MM.1S (cell line): ENCODE results near the gene DAAM1.

ENCODE experiments used
- EZH2 ChIP-seq: fragments of 300-600 bp; sonication (generic); optimal IDR thresholded peaks from 2 replicates; pipeline ENCODE3; 2017; ENCODE audit warnings: low read depth, mild to moderate bottlenecking, antibody characterized with exemption, low read length, mixed read lengths
- EZH2phosphoT487 ChIP-seq: fragments of 300-600 bp; sonication (generic); IDR thresholded peaks from 2 replicates; pipeline ENCODE4 v1.6.1; 2018; ENCODE audit warnings: antibody characterized with exemption, low read length
- TF ChIP-seq, protein P1 (sequence below): fragments of 300-600 bp; sonication (generic); IDR thresholded peaks from 2 replicates; pipeline ENCODE4 v1.5.1; 2016; ENCODE audit warnings: antibody characterized with exemption, low read length, mixed read lengths

DNA sequence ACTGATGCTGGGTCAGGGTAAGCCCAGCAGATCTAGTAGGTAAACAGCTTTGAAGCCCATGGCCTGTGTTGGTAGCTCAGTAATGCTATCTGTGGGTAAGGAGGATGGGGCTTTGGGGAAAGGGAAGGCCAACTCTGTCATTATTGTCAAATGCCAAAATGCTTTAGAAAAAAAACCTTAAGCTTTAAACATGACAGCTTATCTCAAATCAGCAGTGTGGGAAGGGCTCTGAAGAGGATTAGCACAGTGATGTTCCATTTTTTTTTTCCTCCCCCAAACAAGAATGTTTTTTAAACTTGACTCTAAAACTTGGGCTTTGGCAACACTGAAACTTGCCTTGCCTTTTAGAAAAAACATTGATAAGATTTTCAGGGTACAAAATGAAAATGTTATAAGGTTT lies 11.7 kb downstream of the DAAM1 start:
- TF ChIP-seq EZH2phosphoT487 (no peak), EZH2 (no peak)
- TF ChIP-seq, protein P1, sequence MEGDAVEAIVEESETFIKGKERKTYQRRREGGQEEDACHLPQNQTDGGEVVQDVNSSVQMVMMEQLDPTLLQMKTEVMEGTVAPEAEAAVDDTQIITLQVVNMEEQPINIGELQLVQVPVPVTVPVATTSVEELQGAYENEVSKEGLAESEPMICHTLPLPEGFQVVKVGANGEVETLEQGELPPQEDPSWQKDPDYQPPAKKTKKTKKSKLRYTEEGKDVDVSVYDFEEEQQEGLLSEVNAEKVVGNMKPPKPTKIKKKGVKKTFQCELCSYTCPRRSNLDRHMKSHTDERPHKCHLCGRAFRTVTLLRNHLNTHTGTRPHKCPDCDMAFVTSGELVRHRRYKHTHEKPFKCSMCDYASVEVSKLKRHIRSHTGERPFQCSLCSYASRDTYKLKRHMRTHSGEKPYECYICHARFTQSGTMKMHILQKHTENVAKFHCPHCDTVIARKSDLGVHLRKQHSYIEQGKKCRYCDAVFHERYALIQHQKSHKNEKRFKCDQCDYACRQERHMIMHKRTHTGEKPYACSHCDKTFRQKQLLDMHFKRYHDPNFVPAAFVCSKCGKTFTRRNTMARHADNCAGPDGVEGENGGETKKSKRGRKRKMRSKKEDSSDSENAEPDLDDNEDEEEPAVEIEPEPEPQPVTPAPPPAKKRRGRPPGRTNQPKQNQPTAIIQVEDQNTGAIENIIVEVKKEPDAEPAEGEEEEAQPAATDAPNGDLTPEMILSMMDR = no peak
